Stomach (tissue), 9 donors: Measurements from ENCODE around the gene KCNN3. TPM values are rescaled to one million over a fixed set of nuclear protein-coding genes. Genes with fewer than 3 reads are reported as not detected.
A peak's percentile ranks its signal among the peaks of the same experiment; 100 is the strongest.

ENCODE experiments used
- DNase-seq, 2 donors: peaks; one replicate each; pipeline versions ENCODE4 v3.0.0 to v3.0.0-alpha.2; 2013 to 2019
- H3K27ac ChIP-seq, 5 donors: fragments of 200-600 bp in 4 of 5; sonication (generic) in 4 of 5; one replicate each; pipeline ENCODE4 v1.5.1; 2013 to 2019; ENCODE audit warnings: mild to moderate bottlenecking in 1 of 5, moderate library complexity in 1 of 5
- H3K27me3 ChIP-seq, 3 donors: fragments of 200-600 bp; sonication (generic); one replicate each; pipeline ENCODE4 v1.5.1; 2017 to 2019; ENCODE audit warnings: mixed run types in 1 of 3
- H3K36me3 ChIP-seq, 4 donors: fragments of 200-600 bp; sonication (generic); 1 replicate in 3 of 4; 2 replicates in 1 of 4; pipeline ENCODE4 v1.5.1; 2016 to 2019
- H3K4me1 ChIP-seq, 4 donors: fragments of 200-600 bp; sonication (generic); one replicate each; pipeline ENCODE4 v1.5.1; 2016 to 2019
- H3K4me3 ChIP-seq, 4 donors: fragments of 200-600 bp; sonication (generic) in 3 of 4; one replicate each; pipeline ENCODE4 v1.5.1; 2016 to 2019; ENCODE audit warnings: mild to moderate bottlenecking in 1 of 4
- H3K9me3 ChIP-seq, 4 donors: fragments of 200-600 bp; sonication (generic); one replicate each; pipeline ENCODE4 v1.5.1; 2016 to 2019
- EP300 ChIP-seq: sonication (generic); formaldehyde crosslinking; IDR thresholded peaks from one replicate; pipeline ENCODE4 v1.6.1; 2017; ENCODE audit warnings: antibody characterized with exemption
- POLR2A ChIP-seq, 4 donors: fragments of 450-650 bp; IDR thresholded peaks; one replicate each; pipeline ENCODE4 v1.6.1; 2016; ENCODE audit warnings: antibody characterized with exemption in 4 of 4, control low read depth in 2 of 4, mild to moderate bottlenecking in 1 of 4, moderate library complexity in 1 of 4
- POLR2AphosphoS5 ChIP-seq, 3 donors: sonication (generic); formaldehyde crosslinking; IDR thresholded peaks; one replicate each; pipeline ENCODE4 v1.6.1; 2016; ENCODE audit warnings: antibody characterized with exemption in 3 of 3
- WGBS, 5 donors: extraction: QIAGEN DNeasy Blood & Tissue Kit in 3 of 5; methylation state at CpG; one replicate each; pipeline versions ENCODE4 v1.1.5 to v1.1.7; 2013 to 2018; 5-methylcytosine and 5-hydroxymethylcytosine counted together
- intact Hi-C: fragments of 100-400 bp; cut with DNase I; formaldehyde crosslinking; loops from one replicate; pipeline ENCODE4 v1.15.1; 2023; ENCODE audit warnings: low total_unique reads
- polyA plus RNA-seq, 3 donors: library from polyadenylated mRNA; stranded (reverse); fragments of 200-250 nt; gene quantifications; one replicate each; pipeline ENCODE4 v1.2.3, GENCODE V29; 2013
- total RNA-seq, 5 donors: library from RNA; depleted of rRNA; stranded (reverse); fragments of >200 nt; gene quantifications; one replicate each; pipeline versions ENCODE4 v1.1.0 to v1.2.3, GENCODE V29; 2014 to 2016
- TF ChIP-seq, protein P1 (sequence below), 7 experiments: fragments of 450-650 bp in 4 of 7; fragments of 200-600 bp in 3 of 7; sonication (generic) in 3 of 7; IDR thresholded peaks; one replicate each; pipeline ENCODE4 v1.5.1; 2016 to 2019; ENCODE audit warnings: antibody characterized with exemption in 7 of 7, control low read depth in 2 of 7, mild to moderate bottlenecking in 1 of 7
- donor health status: healthy with polysubstance abuse.
- donor health status: Bipolar disorder and iron deficiency.
- donor health status: healthy.

KCNN3 gene
- total and polyA plus RNA-seq, 8 donors, result 0.19 to 10.7 (median 2.3) TPM

DNA sequence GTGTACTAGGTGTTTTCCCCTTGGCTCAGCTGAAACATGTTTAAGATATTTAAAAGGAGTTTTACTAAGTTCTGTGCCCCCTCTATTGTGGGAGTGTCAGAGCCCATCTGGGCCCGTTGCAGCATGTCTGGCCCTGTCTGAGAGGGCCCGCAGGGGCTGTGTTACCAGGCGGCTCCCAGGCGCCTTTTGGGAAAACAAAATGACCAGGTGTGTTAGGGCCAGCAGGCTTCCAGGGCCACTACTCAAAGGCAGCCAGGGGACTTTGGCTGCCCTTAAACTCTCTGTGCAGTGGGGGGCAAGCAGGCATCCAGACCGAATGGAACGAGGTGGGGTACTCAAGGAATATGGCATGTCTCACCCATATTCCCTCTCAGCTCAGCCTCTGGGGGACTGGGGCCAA, 111.7 kb downstream of the KCNN3 start:
- intact Hi-C loops, result no loop called here
- peak in 1 of 2 donors; percentile 10 for DNase-seq
- peaks cover 0 to 17% (median 8%) of the 10 kb centered on the region in 4 donors for H3K4me1 ChIP-seq
- WGBS, 5 donors, result 83 to 91% (median 90%) methylated on average over 6 of the region's 6 CpGs
- H3K4me3 ChIP-seq, result no peak overlapping the region
- H3K27me3 ChIP-seq, result peaks cover 0 to 38% (median 6%) of the 10 kb centered on the region in 3 donors
- TF ChIP-seq POLR2A (IDR thresholded peaks at IDR 0.05), result no peak
- TF ChIP-seq EP300, result no peak
- TF ChIP-seq, protein P1, sequence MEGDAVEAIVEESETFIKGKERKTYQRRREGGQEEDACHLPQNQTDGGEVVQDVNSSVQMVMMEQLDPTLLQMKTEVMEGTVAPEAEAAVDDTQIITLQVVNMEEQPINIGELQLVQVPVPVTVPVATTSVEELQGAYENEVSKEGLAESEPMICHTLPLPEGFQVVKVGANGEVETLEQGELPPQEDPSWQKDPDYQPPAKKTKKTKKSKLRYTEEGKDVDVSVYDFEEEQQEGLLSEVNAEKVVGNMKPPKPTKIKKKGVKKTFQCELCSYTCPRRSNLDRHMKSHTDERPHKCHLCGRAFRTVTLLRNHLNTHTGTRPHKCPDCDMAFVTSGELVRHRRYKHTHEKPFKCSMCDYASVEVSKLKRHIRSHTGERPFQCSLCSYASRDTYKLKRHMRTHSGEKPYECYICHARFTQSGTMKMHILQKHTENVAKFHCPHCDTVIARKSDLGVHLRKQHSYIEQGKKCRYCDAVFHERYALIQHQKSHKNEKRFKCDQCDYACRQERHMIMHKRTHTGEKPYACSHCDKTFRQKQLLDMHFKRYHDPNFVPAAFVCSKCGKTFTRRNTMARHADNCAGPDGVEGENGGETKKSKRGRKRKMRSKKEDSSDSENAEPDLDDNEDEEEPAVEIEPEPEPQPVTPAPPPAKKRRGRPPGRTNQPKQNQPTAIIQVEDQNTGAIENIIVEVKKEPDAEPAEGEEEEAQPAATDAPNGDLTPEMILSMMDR (IDR thresholded peaks at IDR 0.05), result no peak
- TF ChIP-seq POLR2AphosphoS5 (IDR thresholded peaks at IDR 0.05), result no peak
- no peak overlapping the region for H3K27ac ChIP-seq
- H3K36me3 ChIP-seq, result no peaks in the 10 kb centered on the region
- no peaks in the 10 kb centered on the region for H3K9me3 ChIP-seq

DNA sequence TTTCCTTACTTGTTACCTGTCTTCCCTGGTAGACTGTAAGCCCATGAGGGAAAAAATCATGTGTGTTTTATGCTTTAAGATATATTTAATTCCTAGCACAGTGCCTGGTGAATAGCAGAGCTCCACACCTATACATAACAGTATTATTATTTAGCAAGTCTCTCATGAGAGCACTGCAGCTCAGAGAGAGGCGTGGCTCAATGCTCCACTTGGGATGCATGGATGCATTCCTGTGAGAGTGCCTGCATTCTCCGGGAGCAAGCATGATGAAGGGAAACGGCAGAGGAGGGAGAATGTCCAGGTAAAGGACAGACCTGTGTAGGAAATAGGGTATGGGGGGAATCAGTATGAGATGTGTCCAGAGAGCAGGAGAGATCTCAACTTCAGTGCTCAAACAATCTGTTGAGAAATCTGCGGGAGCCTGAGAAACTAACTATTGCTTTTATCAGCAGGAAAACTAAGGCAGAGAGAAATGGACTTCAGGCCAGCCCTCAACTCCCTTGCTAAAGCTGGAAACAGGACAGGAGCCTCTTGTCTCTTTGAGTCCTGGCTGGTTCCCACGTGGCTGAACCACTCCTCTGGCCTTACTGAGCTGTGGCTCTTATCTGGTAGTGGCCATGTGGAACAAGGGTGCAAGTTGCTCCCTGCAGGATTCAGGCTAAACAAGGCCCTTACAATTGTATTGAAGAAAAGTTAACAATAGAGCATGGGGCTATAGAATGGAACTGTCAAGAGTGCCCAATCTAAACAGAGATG, 113.1 kb downstream of the KCNN3 start:
- Histone ChIP-seq H3K4me3 (no peak overlapping the region), H3K27me3 (peaks cover 0 to 36% (median 6%) of the 10 kb centered on the region in 3 donors), H3K36me3 (no peaks in the 10 kb centered on the region), H3K27ac (no peak overlapping the region), H3K4me1 (peaks cover 0 to 14% (median 9%) of the 10 kb centered on the region in 4 donors), H3K9me3 (no peaks in the 10 kb centered on the region)
- 68 to 81% (median 76%) methylated on average over 5 of the region's 5 CpGs for WGBS, 5 donors
- intact Hi-C loops, result no loop called here
- TF ChIP-seq POLR2A (IDR thresholded peaks at IDR 0.05), result no peak
- TF ChIP-seq EP300, result no peak
- TF ChIP-seq POLR2AphosphoS5 (IDR thresholded peaks at IDR 0.05), result no peak
- TF ChIP-seq, protein P1 (IDR thresholded peaks at IDR 0.05), result no peak
- peak in 1 of 2 donors; percentile 13 for DNase-seq

GRCh38 chr1:154755858-154756730, 114.0 kb downstream of the KCNN3 start:
- DNase-seq, result peak; percentile 52 to 53
- intact Hi-C loops, result no loop called here
- Histone ChIP-seq H3K4me1 (peaks cover 0 to 17% (median 11%) of the 10 kb centered on the region in 4 donors), H3K27me3 (peaks cover 0 to 34% (median 6%) of the 10 kb centered on the region in 3 donors), H3K36me3 (no peaks in the 10 kb centered on the region), H3K27ac (no peak overlapping the region), H3K9me3 (no peaks in the 10 kb centered on the region), H3K4me3 (no peak overlapping the region)
- TF ChIP-seq POLR2A (IDR thresholded peaks at IDR 0.05) (no peak), EP300 (no peak), POLR2AphosphoS5 (IDR thresholded peaks at IDR 0.05) (no peak)
- TF ChIP-seq, protein P1 (IDR thresholded peaks at IDR 0.05), result no peak
- 59 to 68% (median 63%) methylated on average over 6 of the region's 6 CpGs for WGBS, 5 donors

DNA sequence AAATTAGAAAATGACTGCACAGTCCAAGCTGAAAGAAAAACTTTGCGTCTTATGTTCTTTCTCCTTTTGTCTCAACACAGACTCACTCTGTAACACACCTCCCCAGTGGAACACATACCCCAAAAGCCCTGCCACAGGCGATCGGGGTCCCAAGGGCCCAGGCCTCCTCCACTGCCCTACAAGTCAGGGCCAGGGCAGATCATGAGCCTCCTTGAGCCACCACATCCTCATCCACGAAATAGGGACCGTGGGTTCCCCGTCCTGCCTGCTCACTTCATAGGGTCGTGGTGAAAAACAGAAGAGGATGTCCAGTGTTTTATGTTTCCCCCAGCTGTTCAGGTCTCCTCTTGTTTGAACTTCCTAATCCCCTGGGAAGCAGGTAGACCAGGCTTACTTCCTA, 116.7 kb downstream of the KCNN3 start:
- intact Hi-C loops, result no loop called here
- peaks cover 0 to 40% (median 0%) of the 10 kb centered on the region in 3 donors for H3K27me3 ChIP-seq
- no peaks in the 10 kb centered on the region for H3K36me3 ChIP-seq
- DNase-seq, result peak in 1 of 2 donors; percentile 9
- TF ChIP-seq, protein P1 (IDR thresholded peaks at IDR 0.05), result no peak
- no peak for TF ChIP-seq EP300
- no peak for TF ChIP-seq POLR2AphosphoS5 (IDR thresholded peaks at IDR 0.05)
- TF ChIP-seq POLR2A (IDR thresholded peaks at IDR 0.05), result no peak
- H3K4me3 ChIP-seq, result no peak overlapping the region
- no peak overlapping the region for H3K27ac ChIP-seq
- WGBS, 5 donors, result 74 to 83% (median 82%) methylated on average over 7 of the region's 7 CpGs
- peaks cover 0 to 15% (median 0%) of the 10 kb centered on the region in 4 donors for H3K4me1 ChIP-seq
- no peaks in the 10 kb centered on the region for H3K9me3 ChIP-seq
